Measurements from ENCODE around the gene ANXA10.
"Not testable (repeated sequence)": the region's sequence is repeated elsewhere in the genome, so short reads cannot be mapped to it uniquely, and the experiment has no call there.

ANXA10 gene

DNA sequence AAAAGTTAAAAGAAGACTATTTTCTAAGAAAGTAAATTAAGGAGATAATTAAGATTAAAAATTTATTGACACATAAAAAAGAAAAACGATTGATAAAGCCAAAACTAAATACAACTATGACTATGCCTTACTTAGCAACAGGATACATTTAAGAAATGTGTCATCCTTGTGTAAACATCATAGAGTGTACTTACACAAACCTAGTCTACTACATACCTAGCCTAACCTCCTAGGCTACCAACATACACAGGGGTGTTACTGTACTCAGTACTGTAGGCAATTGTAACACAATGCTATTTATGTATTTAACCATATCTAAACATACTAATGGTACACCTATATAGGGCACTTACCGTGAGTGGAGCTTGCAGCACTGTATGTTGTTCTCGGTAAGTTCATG, 108.3 kb downstream of the ANXA10 start:
- peaks cover 13% of the 10 kb centered on the region for H3K9me3 ChIP-seq (ENCODE audit: insufficient read depth, low read length)
- no peaks in the 10 kb centered on the region for H3K36me3 ChIP-seq (replicated peaks; ENCODE audit: low read depth, low read length)
- no peaks in the 10 kb centered on the region for H3K4me1 ChIP-seq (ENCODE audit: low read length)
- H3K27me3 ChIP-seq (ENCODE audit: low read depth, low read length), result no peaks in the 10 kb centered on the region
- H3K9ac ChIP-seq (ENCODE audit: low read length), result no peak overlapping the region
- TF ChIP-seq, protein P1, sequence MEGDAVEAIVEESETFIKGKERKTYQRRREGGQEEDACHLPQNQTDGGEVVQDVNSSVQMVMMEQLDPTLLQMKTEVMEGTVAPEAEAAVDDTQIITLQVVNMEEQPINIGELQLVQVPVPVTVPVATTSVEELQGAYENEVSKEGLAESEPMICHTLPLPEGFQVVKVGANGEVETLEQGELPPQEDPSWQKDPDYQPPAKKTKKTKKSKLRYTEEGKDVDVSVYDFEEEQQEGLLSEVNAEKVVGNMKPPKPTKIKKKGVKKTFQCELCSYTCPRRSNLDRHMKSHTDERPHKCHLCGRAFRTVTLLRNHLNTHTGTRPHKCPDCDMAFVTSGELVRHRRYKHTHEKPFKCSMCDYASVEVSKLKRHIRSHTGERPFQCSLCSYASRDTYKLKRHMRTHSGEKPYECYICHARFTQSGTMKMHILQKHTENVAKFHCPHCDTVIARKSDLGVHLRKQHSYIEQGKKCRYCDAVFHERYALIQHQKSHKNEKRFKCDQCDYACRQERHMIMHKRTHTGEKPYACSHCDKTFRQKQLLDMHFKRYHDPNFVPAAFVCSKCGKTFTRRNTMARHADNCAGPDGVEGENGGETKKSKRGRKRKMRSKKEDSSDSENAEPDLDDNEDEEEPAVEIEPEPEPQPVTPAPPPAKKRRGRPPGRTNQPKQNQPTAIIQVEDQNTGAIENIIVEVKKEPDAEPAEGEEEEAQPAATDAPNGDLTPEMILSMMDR (IDR thresholded peaks at IDR 0.05; ENCODE audit: low read depth, low read length), result no peak
- TF ChIP-seq EZH2phosphoT487 (IDR thresholded peaks at IDR 0.05; ENCODE audit: low read depth), result no peak
- no peaks in the 10 kb centered on the region for H3K79me2 ChIP-seq (ENCODE audit: low read length)
- H4K20me1 ChIP-seq (ENCODE audit: insufficient read depth, low read length), result no peaks in the 10 kb centered on the region
- no peak overlapping the region for H3K4me3 ChIP-seq (ENCODE audit: low read length)
- H3K4me2 ChIP-seq (ENCODE audit: low read length), result no peak overlapping the region
- no peak overlapping the region for H3K27ac ChIP-seq (ENCODE audit: low read length)
- H2AFZ ChIP-seq (ENCODE audit: low read depth, low read length), result no peak overlapping the region

DNA sequence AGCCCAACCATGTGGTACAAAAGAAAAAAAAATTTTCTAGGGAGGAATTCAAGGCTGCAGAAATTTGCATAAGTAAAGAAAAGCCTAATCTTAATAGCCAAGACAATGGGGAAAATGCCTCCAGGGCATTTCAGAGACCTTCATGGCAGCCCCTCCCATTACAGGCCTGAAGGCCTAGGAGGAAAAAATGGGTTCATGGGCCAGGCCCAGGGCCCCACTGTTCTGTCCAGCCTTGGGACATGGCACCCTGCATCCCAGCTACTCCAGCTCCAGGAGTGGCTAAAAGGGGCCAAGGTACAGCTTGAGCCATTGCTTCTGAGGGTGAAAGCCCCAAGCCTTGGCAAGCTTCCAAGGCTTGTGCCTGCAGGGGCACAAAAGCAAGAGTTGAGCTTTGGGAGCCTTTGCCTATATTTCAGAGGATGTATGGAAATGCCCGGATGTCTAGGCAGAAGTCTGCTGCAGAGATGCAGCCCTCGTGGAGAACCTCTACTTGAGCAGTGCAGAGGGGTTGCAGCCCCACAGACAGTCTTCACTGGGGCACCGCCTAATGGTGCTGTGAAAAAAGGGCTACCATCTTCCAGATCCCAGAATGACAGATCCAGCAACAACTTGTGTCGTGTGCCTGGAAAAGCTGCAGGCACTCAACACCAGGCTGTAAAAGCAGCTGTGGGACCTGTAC, 111.0 kb downstream of the ANXA10 start:
- Histone ChIP-seq H2AFZ (ENCODE audit: low read depth, low read length) (no peak overlapping the region), H3K79me2 (ENCODE audit: low read length) (no peaks in the 10 kb centered on the region), H3K36me3 (replicated peaks; ENCODE audit: low read depth, low read length) (no peaks in the 10 kb centered on the region), H3K4me2 (ENCODE audit: low read length) (no peak overlapping the region), H4K20me1 (ENCODE audit: insufficient read depth, low read length) (no peaks in the 10 kb centered on the region), H3K9me3 (ENCODE audit: insufficient read depth, low read length) (peaks cover 13% of the 10 kb centered on the region), H3K27ac (ENCODE audit: low read length) (no peak overlapping the region), H3K9ac (ENCODE audit: low read length) (no peak overlapping the region), H3K4me1 (ENCODE audit: low read length) (no peaks in the 10 kb centered on the region), H3K4me3 (ENCODE audit: low read length) (no peak overlapping the region), H3K27me3 (ENCODE audit: low read depth, low read length) (no peaks in the 10 kb centered on the region)
- TF ChIP-seq, protein P1 (IDR thresholded peaks at IDR 0.05; ENCODE audit: low read depth, low read length), result no peak
- no peak for TF ChIP-seq EZH2phosphoT487 (IDR thresholded peaks at IDR 0.05; ENCODE audit: low read depth)

DNA sequence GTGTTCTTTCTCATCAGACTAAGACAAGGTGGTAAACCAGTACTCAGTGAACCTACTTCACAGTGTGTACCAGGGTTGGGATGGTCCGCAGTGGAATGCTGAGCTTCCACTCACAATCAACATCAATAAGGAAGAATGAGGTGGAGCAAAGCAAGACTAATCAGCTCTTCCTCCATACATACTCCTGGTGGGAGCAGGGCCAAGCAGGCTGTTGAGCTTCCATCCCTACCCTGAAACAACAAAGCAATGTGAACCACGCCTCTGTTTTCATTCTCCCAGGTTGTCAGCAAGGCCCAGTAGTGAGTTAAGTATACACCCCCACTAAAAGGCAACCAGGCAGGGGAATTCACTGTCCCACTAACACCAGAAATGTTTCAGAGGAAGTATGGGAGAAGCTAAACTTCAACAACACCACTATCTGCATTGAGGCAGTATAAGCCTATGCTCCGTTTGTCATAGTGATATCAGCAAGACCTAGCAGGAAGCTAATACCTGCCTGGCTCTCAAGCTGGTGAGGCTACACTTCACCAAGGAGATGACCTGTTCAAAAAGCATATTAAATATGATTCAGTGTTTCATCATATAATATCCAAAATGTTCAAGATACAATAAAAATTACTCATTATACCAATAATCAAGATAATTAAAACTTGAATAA, 116.7 kb downstream of the ANXA10 start:
- H3K27me3 ChIP-seq (ENCODE audit: low read depth, low read length), result no peaks in the 10 kb centered on the region
- H4K20me1 ChIP-seq (ENCODE audit: insufficient read depth, low read length), result no peaks in the 10 kb centered on the region
- H3K27ac ChIP-seq (ENCODE audit: low read length), result no peak overlapping the region
- 0 out of 2 replicates have a peak, but pooled peaks cover 4% of the 10 kb centered on the region for H3K9me3 ChIP-seq (ENCODE audit: insufficient read depth, low read length)
- H3K4me2 ChIP-seq (ENCODE audit: low read length), result no peak overlapping the region
- TF ChIP-seq, protein P1 (IDR thresholded peaks at IDR 0.05; ENCODE audit: low read depth, low read length), result no peak
- TF ChIP-seq EZH2phosphoT487 (IDR thresholded peaks at IDR 0.05; ENCODE audit: low read depth), result no peak
- H2AFZ ChIP-seq (ENCODE audit: low read depth, low read length), result no peak overlapping the region
- H3K4me3 ChIP-seq (ENCODE audit: low read length), result no peak overlapping the region
- no peak overlapping the region for H3K9ac ChIP-seq (ENCODE audit: low read length)
- H3K79me2 ChIP-seq (ENCODE audit: low read length), result no peaks in the 10 kb centered on the region
- H3K4me1 ChIP-seq (ENCODE audit: low read length), result peaks cover 6% of the 10 kb centered on the region
- H3K36me3 ChIP-seq (replicated peaks; ENCODE audit: low read depth, low read length), result no peaks in the 10 kb centered on the region

DNA sequence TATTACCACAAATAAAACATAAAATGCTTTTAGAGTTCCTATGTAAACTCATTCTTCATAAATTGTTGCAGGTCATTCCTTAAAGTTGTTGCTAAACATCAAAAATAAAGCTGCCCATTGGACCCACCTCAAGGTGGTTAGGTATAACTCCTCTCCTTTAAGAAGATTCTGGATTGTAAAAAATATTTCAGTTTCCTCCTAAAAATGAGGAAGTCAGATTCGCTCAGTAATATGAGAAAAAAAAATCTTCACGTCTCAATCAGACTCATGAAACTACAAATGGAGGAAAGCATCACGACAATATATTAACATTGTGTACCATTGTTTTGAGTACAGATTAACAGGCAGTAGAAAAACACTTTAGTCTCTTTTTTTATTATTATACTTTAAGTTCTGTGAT, 120.3 kb downstream of the ANXA10 start:
- no peaks in the 10 kb centered on the region for H4K20me1 ChIP-seq (ENCODE audit: insufficient read depth, low read length)
- no peak overlapping the region for H3K27ac ChIP-seq (ENCODE audit: low read length)
- H3K9ac ChIP-seq (ENCODE audit: low read length), result no peak overlapping the region
- no peak for TF ChIP-seq EZH2phosphoT487 (IDR thresholded peaks at IDR 0.05; ENCODE audit: low read depth)
- TF ChIP-seq, protein P1 (IDR thresholded peaks at IDR 0.05; ENCODE audit: low read depth, low read length), result no peak
- H3K27me3 ChIP-seq (ENCODE audit: low read depth, low read length), result no peaks in the 10 kb centered on the region
- H3K4me3 ChIP-seq (ENCODE audit: low read length), result no peak overlapping the region
- H3K9me3 ChIP-seq (ENCODE audit: insufficient read depth, low read length), result no peaks in the 10 kb centered on the region
- no peaks in the 10 kb centered on the region for H3K36me3 ChIP-seq (replicated peaks; ENCODE audit: low read depth, low read length)
- peaks cover 6% of the 10 kb centered on the region for H3K4me1 ChIP-seq (ENCODE audit: low read length)
- H3K4me2 ChIP-seq (ENCODE audit: low read length), result no peak overlapping the region
- no peak overlapping the region for H2AFZ ChIP-seq (ENCODE audit: low read depth, low read length)
- no peaks in the 10 kb centered on the region for H3K79me2 ChIP-seq (ENCODE audit: low read length)

DNA sequence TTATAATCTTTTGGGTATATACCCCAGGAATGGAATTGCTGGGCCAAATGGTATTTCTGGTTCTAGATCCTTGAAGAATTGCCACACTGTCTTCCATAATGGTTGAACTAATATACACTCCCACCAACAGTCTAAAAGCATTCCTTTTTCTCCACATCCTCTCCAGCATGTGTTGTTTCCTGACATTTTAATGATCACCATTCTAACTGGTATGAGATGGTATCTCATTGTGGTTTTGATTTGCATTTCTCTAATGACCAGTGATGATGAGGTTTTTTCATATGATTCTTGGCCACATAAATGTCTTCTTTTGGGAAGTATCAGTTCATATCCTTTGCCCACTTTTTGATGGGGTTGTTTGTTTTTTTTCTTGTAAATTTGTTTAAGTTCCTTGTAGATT, 121.2 kb downstream of the ANXA10 start:
- H3K9ac ChIP-seq (ENCODE audit: low read length); H3K27ac ChIP-seq (ENCODE audit: low read length); H3K4me1 ChIP-seq (ENCODE audit: low read length); H4K20me1 ChIP-seq (ENCODE audit: insufficient read depth, low read length); H2AFZ ChIP-seq (ENCODE audit: low read depth, low read length); H3K4me2 ChIP-seq (ENCODE audit: low read length); H3K36me3 ChIP-seq (replicated peaks; ENCODE audit: low read depth, low read length); H3K4me3 ChIP-seq (ENCODE audit: low read length); H3K9me3 ChIP-seq (ENCODE audit: insufficient read depth, low read length); H3K79me2 ChIP-seq (ENCODE audit: low read length); H3K27me3 ChIP-seq (ENCODE audit: low read depth, low read length): not testable (repeated sequence)
